Measurements from ENCODE around the gene LCA5. TPM values are rescaled to one million over a fixed set of nuclear protein-coding genes. Genes with fewer than 3 reads are reported as not detected.
A peak's percentile ranks its signal among the peaks of the same experiment; 100 is the strongest.
"Not testable (repeated sequence)": the region's sequence is repeated elsewhere in the genome, so short reads cannot be mapped to it uniquely, and the experiment has no call there.

The LCA5 gene
- total RNA-seq, 1 experiment from 2014 or later, result 2.1 TPM

DNA sequence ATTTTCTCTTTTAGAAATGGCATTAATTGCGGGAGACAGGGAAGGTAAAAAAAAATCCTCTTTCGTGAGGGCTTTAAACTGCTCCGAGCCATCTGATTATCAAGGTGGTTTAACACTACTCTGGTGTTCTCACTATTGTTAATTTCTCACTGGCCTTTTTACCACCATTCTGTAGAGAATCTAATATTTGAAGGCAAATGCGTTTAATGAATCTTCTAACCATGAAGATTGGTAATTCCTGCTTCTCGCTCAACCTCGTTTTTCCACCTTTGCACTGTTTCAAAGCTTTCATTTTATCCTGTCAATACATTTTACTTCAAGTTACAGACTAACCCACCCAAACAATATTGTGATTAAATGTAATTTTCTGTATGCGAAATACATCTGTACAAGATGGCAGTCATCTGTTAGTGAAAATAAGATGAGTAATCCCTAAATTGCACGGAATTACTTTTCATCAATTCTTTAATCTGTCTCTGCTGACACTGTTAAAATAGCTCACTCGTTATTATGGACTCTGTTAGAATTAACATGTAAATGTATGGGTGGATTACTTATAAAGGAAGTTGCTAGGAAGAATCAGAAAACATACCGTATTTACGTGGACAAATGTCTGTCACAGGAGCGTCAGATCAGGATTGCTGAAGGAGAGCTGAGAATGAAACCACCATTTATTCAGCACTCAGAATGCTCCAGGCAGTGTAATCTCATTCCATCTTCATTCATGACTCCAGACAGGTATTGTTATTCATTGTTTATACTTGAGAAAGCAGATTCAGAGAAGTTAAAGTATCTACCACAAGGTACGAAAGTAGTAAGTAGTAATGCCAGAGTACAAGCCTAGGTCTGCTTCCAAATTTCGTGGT is 1.1 kb upstream of the LCA5 start:
- DNase-seq (ENCODE audit: low spot score), result no peak

- peak; percentile 22 for DNase-seq (ENCODE audit: low spot score)
Observed at GRCh38 chr6:79536585-79536953, 661 bp downstream of the LCA5 start.

- not testable (repeated sequence) for DNase-seq (ENCODE audit: low spot score)
Observed at GRCh38 chr6:79529567-79529966, 7.7 kb downstream of the LCA5 start.

DNA sequence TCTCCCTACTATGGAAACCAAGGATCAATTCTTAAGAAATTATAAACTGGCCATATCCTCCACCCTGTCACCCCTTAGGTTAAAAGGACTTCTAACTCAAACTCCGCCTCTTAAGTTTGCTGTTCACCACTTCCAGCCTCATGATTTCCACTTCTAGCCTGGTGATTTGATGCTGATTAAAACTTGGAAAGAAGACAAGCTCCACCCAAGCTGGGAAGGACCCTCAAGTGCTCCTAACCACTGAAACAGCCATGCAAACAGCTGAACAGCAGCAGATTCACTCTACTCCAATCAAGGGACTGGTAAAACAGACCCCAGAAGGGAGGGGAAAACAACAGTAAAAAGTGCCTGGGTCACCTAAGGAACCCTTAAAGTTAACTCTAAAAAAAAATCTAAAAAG is 10.3 kb downstream of the LCA5 start:
- DNase-seq (ENCODE audit: low spot score), result no peak

DNA sequence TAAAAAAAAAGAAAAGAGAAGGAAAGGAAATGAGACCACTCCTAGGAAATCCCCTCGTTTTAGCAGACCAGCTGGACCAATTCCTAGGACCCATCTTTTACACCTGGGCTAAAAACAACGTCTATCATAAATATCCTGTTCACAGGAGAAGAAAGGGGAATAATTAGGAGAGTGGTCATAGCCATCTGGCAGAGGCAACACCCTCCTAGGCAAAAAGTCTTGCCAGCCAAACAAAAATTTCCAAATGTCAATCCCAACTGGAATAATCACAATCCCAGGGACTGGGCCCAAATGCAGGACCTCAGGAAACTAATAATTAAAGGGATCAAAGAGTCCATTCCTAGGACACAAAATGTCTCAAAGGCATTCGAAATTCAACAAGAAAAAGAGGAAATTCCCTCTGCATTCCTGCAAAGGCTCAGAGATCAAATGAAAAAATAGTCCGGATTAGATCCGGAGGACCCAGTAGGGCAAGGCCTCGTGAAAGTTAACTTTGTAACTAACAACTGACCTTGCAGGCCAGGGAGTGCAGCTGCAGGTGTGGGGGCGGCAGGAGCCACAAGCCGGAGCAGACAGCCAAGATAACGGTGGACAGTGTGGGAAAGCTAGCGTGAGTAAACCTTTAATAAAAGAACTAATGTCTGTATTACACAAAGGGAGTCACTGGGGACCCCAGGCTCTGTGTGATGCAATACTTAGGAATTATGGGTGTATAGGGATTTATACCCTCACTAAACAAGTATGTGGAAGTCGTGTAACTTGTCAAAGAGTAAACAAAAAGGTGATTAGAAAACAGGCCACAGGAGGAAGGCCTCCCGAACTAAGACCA is 11.7 kb downstream of the LCA5 start:
- DNase-seq (ENCODE audit: low spot score), result peak; percentile 40

GRCh38 chr6:79524065-79524464 is 13.2 kb downstream of the LCA5 start:
- DNase-seq (ENCODE audit: low spot score), result no peak

DNA sequence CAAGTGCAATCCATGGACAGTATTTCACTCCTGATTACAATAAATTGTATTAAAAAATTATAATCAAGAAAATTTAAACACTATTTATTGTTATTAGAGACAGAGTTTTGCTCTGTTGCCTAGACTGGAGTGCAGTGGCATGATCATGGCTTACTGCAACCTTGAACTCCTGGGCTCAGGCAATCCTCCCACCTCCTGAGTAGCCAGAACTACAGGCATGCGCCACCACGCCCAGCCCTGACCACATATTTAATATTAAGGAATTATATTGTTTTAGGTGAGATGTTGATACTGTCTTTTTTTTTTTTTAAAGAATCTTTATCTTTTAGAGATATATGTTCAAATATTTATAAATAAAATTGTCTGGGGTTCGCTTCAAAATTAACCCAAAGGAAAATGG is 14.6 kb downstream of the LCA5 start:
- DNase-seq (ENCODE audit: low spot score), result no peak

GRCh38 chr6:79520534-79520933 is 16.7 kb downstream of the LCA5 start:
- DNase-seq (ENCODE audit: low spot score), result no peak

- no peak for DNase-seq (ENCODE audit: low spot score)
Observed at GRCh38 chr6:79518842-79519241, 18.4 kb downstream of the LCA5 start.

DNA sequence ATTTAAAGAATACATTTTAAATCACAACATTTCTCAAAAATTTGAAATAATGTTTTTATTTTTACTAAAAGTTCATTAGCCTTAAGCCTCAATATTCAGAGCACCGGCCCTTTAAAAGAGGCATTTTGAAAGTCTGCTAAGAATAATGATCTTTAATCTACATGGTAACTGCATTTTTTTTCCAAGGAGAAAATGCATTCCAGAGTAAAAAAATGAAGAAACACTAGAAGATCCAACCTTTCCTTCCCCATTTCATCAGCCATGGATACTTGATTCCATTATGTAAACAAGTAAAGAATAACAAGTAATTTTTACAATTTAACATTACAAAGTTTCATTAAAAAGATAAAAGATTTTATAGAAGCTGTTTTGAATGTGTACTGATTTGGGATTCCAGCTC is 21.8 kb downstream of the LCA5 start:
- DNase-seq (ENCODE audit: low spot score), result no peak

- no peak for DNase-seq (ENCODE audit: low spot score)
Observed at GRCh38 chr6:79513111-79513510, 24.1 kb downstream of the LCA5 start.

GRCh38 chr6:79512014-79512413 is 25.2 kb downstream of the LCA5 start:
- no peak for DNase-seq (ENCODE audit: low spot score)

DNA sequence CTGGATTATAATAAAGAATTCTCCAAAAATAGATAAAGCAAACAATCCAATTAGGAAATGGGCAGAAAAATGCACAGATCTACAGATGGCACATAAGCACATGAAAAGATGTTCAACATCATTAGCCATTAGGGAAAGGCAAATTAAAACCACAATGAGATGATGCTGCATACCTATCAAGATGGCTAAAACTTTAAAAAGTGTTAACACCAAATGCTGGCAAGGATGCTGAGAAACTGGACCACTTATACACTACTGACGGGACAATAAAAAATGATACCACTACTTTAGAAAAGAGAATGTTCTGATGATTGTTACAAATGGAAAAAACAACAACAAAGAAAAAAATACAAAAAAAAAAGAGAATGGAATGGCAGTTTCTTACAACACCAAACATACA is 26.5 kb downstream of the LCA5 start:
- no peak for DNase-seq (ENCODE audit: low spot score)

- DNase-seq (ENCODE audit: low spot score), result no peak
Observed at GRCh38 chr6:79506251-79506650, 31.0 kb downstream of the LCA5 start.

- DNase-seq (ENCODE audit: low spot score), result no peak
Observed at GRCh38 chr6:79504372-79504771, 32.9 kb downstream of the LCA5 start.

GRCh38 chr6:79498842-79499241 is 38.4 kb downstream of the LCA5 start:
- no peak for DNase-seq (ENCODE audit: low spot score)

- DNase-seq (ENCODE audit: low spot score), result no peak
Observed at GRCh38 chr6:79495246-79495645, 42.0 kb downstream of the LCA5 start.

GRCh38 chr6:79494841-79495240 is 42.4 kb downstream of the LCA5 start:
- no peak for DNase-seq (ENCODE audit: low spot score)

GRCh38 chr6:79470728-79471127 is 66.5 kb downstream of the LCA5 start:
- no peak for DNase-seq (ENCODE audit: low spot score)

DNA sequence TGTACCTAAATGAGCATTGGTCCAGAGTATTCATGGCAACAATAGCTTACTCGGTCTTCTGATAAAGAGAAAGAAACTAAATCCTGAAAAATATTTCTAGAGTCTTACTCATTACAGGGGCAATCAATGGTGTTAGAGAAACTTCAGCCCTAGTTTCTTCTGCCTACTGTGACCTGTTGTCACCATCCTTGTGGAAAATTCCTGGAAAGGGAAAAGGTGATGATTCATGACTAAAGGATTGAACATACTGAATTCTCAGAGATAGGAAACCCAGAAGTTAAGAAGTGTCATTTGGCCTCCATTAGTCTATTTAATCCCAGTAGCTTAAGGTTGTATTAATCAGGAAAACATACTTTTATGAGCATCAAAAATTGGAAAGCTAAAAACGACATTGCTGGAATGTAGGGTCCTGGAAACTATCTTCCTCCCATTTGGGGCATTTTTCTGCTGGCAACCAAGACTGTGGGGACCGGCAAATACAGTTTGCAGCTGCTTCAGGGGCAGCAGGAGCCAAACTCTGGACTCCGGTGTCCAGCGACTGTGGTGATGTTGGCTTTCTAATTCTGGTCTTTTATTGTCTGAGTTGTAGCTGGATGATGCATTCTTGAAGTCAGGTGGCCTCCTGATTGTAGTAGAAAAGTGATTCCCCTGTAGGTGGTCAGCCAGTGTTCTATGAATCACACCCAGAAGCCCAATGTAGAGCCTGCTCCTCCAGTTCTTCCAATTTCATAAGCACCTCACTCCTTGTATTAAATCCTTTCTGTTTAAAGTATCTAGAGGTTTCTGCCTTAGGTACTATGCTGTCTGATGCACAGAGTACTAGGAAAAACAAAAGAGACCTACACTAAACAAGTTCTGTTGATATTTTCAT is 67.6 kb downstream of the LCA5 start:
- DNase-seq (ENCODE audit: low spot score), result peak; percentile 16

- DNase-seq (ENCODE audit: low spot score), result no peak
Observed at GRCh38 chr6:79468587-79468986, 68.6 kb downstream of the LCA5 start.

GRCh38 chr6:79468116-79468515 is 69.1 kb downstream of the LCA5 start:
- no peak for DNase-seq (ENCODE audit: low spot score)

Measured in A172 (cell line).